ENCODE data around the gene CDH11. TPM values are rescaled to one million over a fixed set of nuclear protein-coding genes. Genes with fewer than 3 reads are reported as not detected.

CDH11 gene
- total and polyA plus RNA-seq, 8 donors: 2.2 to 171 (median 15.2) TPM

GRCh38 chr16:64983231-64983630 lies 138.6 kb downstream of the CDH11 start:
- DNase-seq: no peak
- no peak overlapping the region for H3K4me3 ChIP-seq
- 64 to 88% (median 81%) methylated on average over 3 of the region's 3 CpGs for WGBS, 5 donors
- no peaks in the 10 kb centered on the region for H3K9me3 ChIP-seq
- H3K36me3 ChIP-seq: peaks cover 0 to 32% (median 18%) of the 10 kb centered on the region in 4 donors
- intact Hi-C loops (cut with DNase I; ENCODE audit: low total_unique reads): no loop called here
- no peaks in the 10 kb centered on the region for H3K27me3 ChIP-seq
- no peak overlapping the region for H3K27ac ChIP-seq
- TF ChIP-seq EP300 (IDR thresholded peaks at IDR 0.05): no peak
- TF ChIP-seq POLR2AphosphoS5 (IDR thresholded peaks at IDR 0.05): no peak
- TF ChIP-seq CTCF (IDR thresholded peaks at IDR 0.05): no peak
- TF ChIP-seq POLR2A (IDR thresholded peaks at IDR 0.05): no peak
- peaks cover 0 to 4% (median 0%) of the 10 kb centered on the region in 4 donors for H3K4me1 ChIP-seq

GRCh38 chr16:64982581-64982980 lies 139.3 kb downstream of the CDH11 start:
- intact Hi-C loops (cut with DNase I; ENCODE audit: low total_unique reads): no loop called here
- TF ChIP-seq CTCF (IDR thresholded peaks at IDR 0.05) (no peak), POLR2A (IDR thresholded peaks at IDR 0.05) (no peak), POLR2AphosphoS5 (IDR thresholded peaks at IDR 0.05) (no peak), EP300 (IDR thresholded peaks at IDR 0.05) (no peak)
- H3K4me1 ChIP-seq: peaks cover 0 to 4% (median 0%) of the 10 kb centered on the region in 4 donors
- H3K27ac ChIP-seq: no peak overlapping the region
- H3K9me3 ChIP-seq: no peaks in the 10 kb centered on the region
- DNase-seq: no peak
- H3K27me3 ChIP-seq: no peaks in the 10 kb centered on the region
- 90 to 93% (median 92%) methylated on average over 3 of the region's 3 CpGs for WGBS, 5 donors
- no peak overlapping the region for H3K4me3 ChIP-seq
- peaks cover 0 to 25% (median 12%) of the 10 kb centered on the region in 4 donors for H3K36me3 ChIP-seq

GRCh38 chr16:64981568-64982281 lies 140.1 kb downstream of the CDH11 start:
- Histone ChIP-seq H3K27ac (no peak overlapping the region), H3K9me3 (no peaks in the 10 kb centered on the region), H3K36me3 (peaks cover 0 to 18% (median 4%) of the 10 kb centered on the region in 4 donors), H3K27me3 (no peaks in the 10 kb centered on the region), H3K4me1 (peaks cover 0 to 4% (median 0%) of the 10 kb centered on the region in 4 donors), H3K4me3 (no peak overlapping the region)
- intact Hi-C loops (cut with DNase I; ENCODE audit: low total_unique reads): no loop called here
- 62 to 77% (median 67%) methylated on average over 11 of the region's 11 CpGs for WGBS, 5 donors
- TF ChIP-seq EP300 (IDR thresholded peaks at IDR 0.05) (no peak), CTCF (IDR thresholded peaks at IDR 0.05) (no peak), POLR2A (IDR thresholded peaks at IDR 0.05) (no peak), POLR2AphosphoS5 (IDR thresholded peaks at IDR 0.05) (no peak)
- no peak for DNase-seq

GRCh38 chr16:64977206-64977920 lies 144.5 kb downstream of the CDH11 start:
- Histone ChIP-seq H3K27ac (no peak overlapping the region), H3K4me3 (no peak overlapping the region), H3K36me3 (peaks cover 1 to 24% (median 5%) of the 10 kb centered on the region in 4 donors), H3K27me3 (no peaks in the 10 kb centered on the region), H3K4me1 (no peaks in the 10 kb centered on the region), H3K9me3 (no peaks in the 10 kb centered on the region)
- DNase-seq: no peak
- intact Hi-C loops (cut with DNase I; ENCODE audit: low total_unique reads): no loop called here
- TF ChIP-seq CTCF (IDR thresholded peaks at IDR 0.05) (no peak), POLR2A (IDR thresholded peaks at IDR 0.05) (no peak), POLR2AphosphoS5 (IDR thresholded peaks at IDR 0.05) (no peak), EP300 (IDR thresholded peaks at IDR 0.05) (no peak)
- WGBS, 5 donors: 61 to 69% (median 62%) methylated on average over 4 of the region's 4 CpGs

All from stomach (tissue), 9 donors.